Brain microvascular endothelial cell (primary cell): ENCODE results near the gene STAP2.
A peak's percentile ranks its signal among the peaks of the same experiment; 100 is the strongest.

Source experiments
- DNase-seq: peaks from one replicate; pipeline ENCODE4 v3.0.0-alpha.2; 2020
- H3K27ac ChIP-seq: fragments of 250-450 bp; sonication (Bioruptor Pico); 2 replicates; pipeline ENCODE4 v1.5.1; 2020; ENCODE audit warnings: mild to moderate bottlenecking, moderate library complexity
- H3K27me3 ChIP-seq: fragments of 250-450 bp; sonication (Bioruptor Pico); replicated peaks from 2 replicates; pipeline ENCODE4 v1.5.1; 2020; ENCODE audit warnings: mild to moderate bottlenecking
- H3K36me3 ChIP-seq: fragments of 250-450 bp; sonication (Bioruptor Pico); replicated peaks from 2 replicates; pipeline ENCODE4 v1.5.1; 2020; ENCODE audit warnings: mild to moderate bottlenecking
- H3K4me3 ChIP-seq: 2 replicates; pipeline ENCODE4 v1.5.1; 2011; ENCODE audit warnings: low read depth, mild to moderate bottlenecking, control low read depth, low read length, moderate library complexity
- CTCF ChIP-seq: IDR thresholded peaks from 2 replicates; pipeline ENCODE4 v1.5.1; 2011; ENCODE audit warnings: low read depth, mild to moderate bottlenecking, moderate library complexity, low read length, control low read depth, inconsistent platforms; ENCODE audit errors: missing control alignments
- in situ Hi-C: cut with HindIII; loops from 2 replicates; pipeline ENCODE4 v1.10.0; 2017; ENCODE audit warnings: low sequenced_read_pairs, low pct_ligation_motif_present

STAP2 gene

DNA sequence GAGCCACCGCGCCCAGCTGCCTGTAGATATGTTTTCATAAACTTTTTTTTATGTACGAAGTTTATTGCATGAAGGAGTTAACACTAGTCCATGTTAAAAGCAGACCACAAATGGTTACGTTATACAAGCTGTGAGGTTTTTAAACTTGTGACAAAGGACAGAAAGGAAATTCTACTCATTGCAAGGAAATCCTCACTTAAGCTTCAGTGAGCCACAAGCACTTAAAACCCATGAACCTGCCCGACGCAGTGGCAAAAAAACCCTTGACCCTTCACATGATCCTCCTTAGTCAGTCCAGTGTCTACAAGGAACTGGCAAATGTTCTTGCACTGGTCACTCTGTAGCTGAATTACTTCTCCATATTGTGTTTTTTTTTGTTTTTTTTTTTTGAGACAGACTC is 8.9 kb upstream of the STAP2 start:
- in situ Hi-C loops: no loop called here
- no peak for TF ChIP-seq CTCF
- H3K36me3 ChIP-seq: no peaks in the 10 kb centered on the region
- DNase-seq: no peak
- H3K27me3 ChIP-seq: no peaks in the 10 kb centered on the region
- H3K27ac ChIP-seq: no peak overlapping the region
- H3K4me3 ChIP-seq: no peak overlapping the region

DNA sequence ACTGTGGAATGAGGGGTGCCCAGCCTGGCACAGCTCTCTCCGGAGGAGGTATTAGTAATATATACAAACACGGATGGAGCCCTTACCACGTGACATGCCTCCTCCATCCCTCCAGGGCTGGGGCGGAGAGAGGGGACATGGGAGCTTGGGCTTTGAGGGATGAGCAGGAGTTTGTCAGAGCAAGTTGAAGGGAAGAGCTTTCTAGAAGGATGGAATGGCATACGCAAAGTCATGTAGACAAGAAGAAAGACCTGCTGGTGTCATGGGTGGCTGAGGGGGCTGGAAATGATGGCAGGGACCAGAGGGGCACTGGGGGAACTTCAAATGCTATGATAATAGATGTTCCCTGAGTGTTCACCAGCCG is 7.4 kb upstream of the STAP2 start:
- Histone ChIP-seq H3K27ac (no peak overlapping the region), H3K27me3 (no peaks in the 10 kb centered on the region), H3K4me3 (no peak overlapping the region), H3K36me3 (no peaks in the 10 kb centered on the region)
- no peak for TF ChIP-seq CTCF
- in situ Hi-C loops: no loop called here
- no peak for DNase-seq

DNA sequence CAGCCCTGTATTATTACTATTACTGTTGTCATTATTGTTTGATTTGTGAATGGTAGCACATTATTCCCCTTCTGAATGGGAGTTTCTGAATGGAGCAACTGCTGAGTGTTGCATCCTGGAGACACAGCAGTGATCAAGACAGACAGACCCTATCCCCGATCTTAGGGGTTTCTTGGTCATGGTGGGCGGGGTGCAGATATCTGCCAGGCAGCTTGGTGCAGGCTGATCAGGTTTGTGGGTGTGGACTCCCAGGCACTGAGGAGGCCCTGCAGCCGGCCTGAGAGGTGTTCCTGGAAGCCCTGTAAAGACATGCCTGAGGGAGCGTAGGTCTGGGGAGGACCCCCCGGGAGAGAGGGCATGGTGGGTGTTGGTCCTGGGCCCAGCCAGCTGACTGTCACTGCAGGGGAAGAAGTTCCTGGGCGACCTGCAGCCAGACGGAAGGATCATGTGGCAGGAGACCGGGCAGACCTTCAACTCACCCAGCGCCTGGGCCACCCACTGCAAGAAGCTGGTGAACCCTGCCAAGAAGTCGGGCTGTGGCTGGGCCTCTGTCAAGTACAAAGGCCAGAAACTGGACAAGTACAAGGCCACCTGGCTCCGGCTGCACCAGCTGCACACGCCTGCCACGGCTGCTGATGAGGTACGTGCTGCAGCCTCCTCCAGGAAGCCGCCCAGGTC is 6.9 kb upstream of the STAP2 start:
- DNase-seq: no peak
- in situ Hi-C loops: no loop called here
- H3K27me3 ChIP-seq: no peaks in the 10 kb centered on the region
- H3K36me3 ChIP-seq: no peaks in the 10 kb centered on the region
- TF ChIP-seq CTCF: no peak
- no peak overlapping the region for H3K27ac ChIP-seq
- H3K4me3 ChIP-seq: no peak overlapping the region

- H3K27ac ChIP-seq: peak within 1 kb of the TSS; percentile 46
- DNase-seq: peak; percentile 63
- TF ChIP-seq CTCF: no peak
- H3K4me3 ChIP-seq: peak within 1 kb of the TSS; percentile 67
- no peaks in the 10 kb centered on the region for H3K36me3 ChIP-seq
- in situ Hi-C loops: no loop called here
- H3K27me3 ChIP-seq: no peaks in the 10 kb centered on the region
Measured at GRCh38 chr19:4343370-4344307, 5.0 kb upstream of the STAP2 start, which contains the start of gene MPND. MPND (plus strand) TSS chr19:4343562; CDS start chr19:4343594, 32 bp downstream.

- in situ Hi-C loops: no loop called here
- H3K36me3 ChIP-seq: no peaks in the 10 kb centered on the region
- H3K27ac ChIP-seq: peak overlapping the region; percentile 46
- TF ChIP-seq CTCF: peak; percentile 54
- peak; percentile 100 for DNase-seq
- no peaks in the 10 kb centered on the region for H3K27me3 ChIP-seq
- H3K4me3 ChIP-seq: peak overlapping the region; percentile 67
Measured at GRCh38 chr19:4342615-4343369, 4.2 kb upstream of the STAP2 start.
